Fibroblast of lung (primary cell): Measurements from ENCODE around the gene C1orf74. TPM values are rescaled to one million over a fixed set of nuclear protein-coding genes. Genes with fewer than 3 reads are reported as not detected.

Source experiments
- DNase-seq, 2 donors: peaks; one replicate each; pipeline versions ENCODE4 v3.0.0 to v3.0.0-alpha.2; 2010; ENCODE audit warnings: low read depth in 2 of 2
- H2AFZ ChIP-seq: 2 replicates; pipeline ENCODE4 v1.5.1; 2012; ENCODE audit warnings: low read length, control low read depth, inconsistent platforms
- H3K27ac ChIP-seq: 2 replicates; pipeline ENCODE4 v1.5.1; 2011; ENCODE audit warnings: low read length, control low read depth; ENCODE audit not compliant: insufficient read depth
- H3K27me3 ChIP-seq: 2 replicates; pipeline ENCODE4 v1.5.1; 2011; ENCODE audit warnings: mild to moderate bottlenecking, low read length; ENCODE audit not compliant: control insufficient read depth, insufficient read depth
- H3K36me3 ChIP-seq: 2 replicates; pipeline ENCODE4 v1.5.1; 2011; ENCODE audit warnings: low read length; ENCODE audit not compliant: control insufficient read depth, insufficient read depth
- H3K4me1 ChIP-seq: 2 replicates; pipeline ENCODE4 v1.5.1; 2011; ENCODE audit warnings: low read length; ENCODE audit not compliant: control insufficient read depth, insufficient read depth; ENCODE audit errors: extremely low read depth
- H3K4me2 ChIP-seq: 2 replicates; pipeline ENCODE4 v1.5.1; 2011; ENCODE audit warnings: low read length, control low read depth; ENCODE audit not compliant: insufficient read depth; ENCODE audit errors: extremely low read depth
- H3K4me3 ChIP-seq, 4 experiments: fragments of 200-600 bp in 1 of 4; sonication (generic) in 1 of 4; replicated peaks in 1 of 4; 2 replicates each; pipeline ENCODE4 v1.5.1; 2011 to 2016; ENCODE audit warnings: low read length in 4 of 4, low read depth in 3 of 4, mild to moderate bottlenecking in 3 of 4, control low read depth in 2 of 4, inconsistent platforms in 1 of 4, mixed read lengths in 1 of 4; ENCODE audit not compliant: insufficient read depth in 1 of 4; ENCODE audit errors: control extremely low read depth in 1 of 4
- H3K79me2 ChIP-seq: 2 replicates; pipeline ENCODE4 v1.5.1; 2012; ENCODE audit warnings: mild to moderate bottlenecking, low read length, inconsistent platforms; ENCODE audit not compliant: control insufficient read depth, insufficient read depth
- H3K9ac ChIP-seq: 2 replicates; pipeline ENCODE4 v1.5.1; 2011; ENCODE audit warnings: mild to moderate bottlenecking, low read length, control low read depth; ENCODE audit not compliant: insufficient read depth
- H3K9me3 ChIP-seq: 2 replicates; pipeline ENCODE4 v1.5.1; 2012; ENCODE audit warnings: low read depth, low read length; ENCODE audit not compliant: control insufficient read depth, insufficient read depth
- H4K20me1 ChIP-seq: 2 replicates; pipeline ENCODE4 v1.5.1; 2011; ENCODE audit warnings: low read length; ENCODE audit not compliant: control insufficient read depth, insufficient read depth; ENCODE audit errors: extremely low read depth
- CTCF ChIP-seq, 2 donors: IDR thresholded peaks in 1 of 2; conservative IDR thresholded peaks in 1 of 2; 1 replicate in 1 of 2; 2 replicates in 1 of 2; pipeline ENCODE4 v1.5.1; 2011 to 2012; ENCODE audit warnings: low read length in 2 of 2, control low read depth in 1 of 2, inconsistent platforms in 1 of 2, low read depth in 1 of 2, mild to moderate bottlenecking in 1 of 2
- EZH2 ChIP-seq: IDR thresholded peaks from 2 replicates; pipeline ENCODE4 v1.5.1; 2012; ENCODE audit warnings: low read length, control low read depth, mild to moderate bottlenecking; ENCODE audit errors: missing control alignments
- polyA plus RNA-seq, 2 donors: library from polyadenylated mRNA; depleted of rRNA in 1 of 2; stranded (reverse) in 1 of 2; unstranded in 1 of 2; fragments of >200 nt; gene quantifications; 2 replicates each; pipeline ENCODE4 v1.2.1, GENCODE V29; 2011 to 2012; ENCODE audit warnings: missing spikeins in 1 of 2
- total RNA-seq: library from RNA; depleted of rRNA; stranded (reverse); fragments of >200 nt; gene quantifications from 2 replicates; pipeline ENCODE4 v1.2.1, GENCODE V29; 2014

Gene C1orf74
- total and polyA plus RNA-seq, 2 donors (not counting 1 experiment from before 2014, with no cell fraction given), result 2.2 to 4.3 TPM

GRCh38 chr1:209807509-209807908 lies 23.1 kb upstream of the C1orf74 start:
- Histone ChIP-seq H3K4me2 (no peak overlapping the region), H3K27ac (no peak overlapping the region), H3K79me2 (no peaks in the 10 kb centered on the region), H2AFZ (no peak overlapping the region), H3K9me3 (no peaks in the 10 kb centered on the region), H3K36me3 (no peaks in the 10 kb centered on the region), H3K4me3 (no peak overlapping the region), H3K9ac (no peak overlapping the region), H3K4me1 (peaks cover 8% of the 10 kb centered on the region), H3K27me3 (no peaks in the 10 kb centered on the region), H4K20me1 (no peaks in the 10 kb centered on the region)
- peak in 1 of 2 donors; percentile 34 for DNase-seq
- TF ChIP-seq EZH2 (no peak), CTCF (conservative IDR thresholded peaks at IDR 0.05 in 1 of 2, IDR thresholded peaks at IDR 0.05 in 1 of 2; ENCODE audit: low read depth in 1 of 2, low read length in 2 of 2) (no peak)

- H3K36me3 ChIP-seq, result no peaks in the 10 kb centered on the region
- peak within 1 kb of the TSS; percentile 55 for H3K27ac ChIP-seq
- TF ChIP-seq EZH2 (no peak), CTCF (conservative IDR thresholded peaks at IDR 0.05 in 1 of 2, IDR thresholded peaks at IDR 0.05 in 1 of 2; ENCODE audit: low read depth in 1 of 2, low read length in 2 of 2) (no peak)
- peaks cover 8% of the 10 kb centered on the region for H3K4me1 ChIP-seq
- H4K20me1 ChIP-seq, result no peaks in the 10 kb centered on the region
- H3K9me3 ChIP-seq, result no peaks in the 10 kb centered on the region
- peaks cover 4% of the 10 kb centered on the region for H3K27me3 ChIP-seq
- H3K9ac ChIP-seq, result no peak within 1 kb of the TSS
- H3K4me2 ChIP-seq, result peak within 1 kb of the TSS; percentile 79
- peak within 1 kb of the TSS; percentile 21 to 51 (median 32) for H3K4me3 ChIP-seq
- H2AFZ ChIP-seq, result peak within 1 kb of the TSS; percentile 95
- H3K79me2 ChIP-seq, result no peaks in the 10 kb centered on the region
- DNase-seq, result peak; percentile 68 to 77
These were observed 21.8 kb upstream of the C1orf74 start, which contains the start of gene IRF6 for GRCh38 chr1:209805875-209806760. IRF6 (minus strand) TSS chr1:209806142; CDS start chr1:209801413, 4,729 bp downstream.

- Histone ChIP-seq H3K79me2 (no peaks in the 10 kb centered on the region), H3K4me1 (peaks cover 8% of the 10 kb centered on the region), H3K9ac (no peak overlapping the region), H3K9me3 (no peaks in the 10 kb centered on the region), H3K27me3 (peaks cover 4% of the 10 kb centered on the region), H3K27ac (no peak overlapping the region), H3K4me3 (peak overlapping the region in 2 of 4 experiments; percentile 30 to 51), H3K36me3 (no peaks in the 10 kb centered on the region), H2AFZ (no peak overlapping the region), H3K4me2 (no peak overlapping the region), H4K20me1 (no peaks in the 10 kb centered on the region)
- no peak for DNase-seq
- TF ChIP-seq EZH2 (no peak), CTCF (conservative IDR thresholded peaks at IDR 0.05 in 1 of 2, IDR thresholded peaks at IDR 0.05 in 1 of 2; ENCODE audit: low read depth in 1 of 2, low read length in 2 of 2) (no peak)
These were observed 21.0 kb upstream of the C1orf74 start for GRCh38 chr1:209805341-209805781.
